RWPE1 (cell line): ENCODE data around the gene GBGT1.

ENCODE experiments used
- CTCF ChIA-PET: fragments of 350-600 bp; sonication (Branson Sonifier 250); formaldehyde crosslinking; extraction: SDS; loops from one replicate; lab custom pipeline; 2021; lab: Yijun Ruan, JAX
- POLR2A ChIA-PET: fragments of 400-600 bp; formaldehyde crosslinking; extraction: SDS; loops from one replicate; lab custom pipeline; 2020; ENCODE audit warnings: antibody characterized with exemption; ENCODE audit not compliant: low non-redundant PET; lab: Yijun Ruan, JAX
- DNase-seq: peaks from one replicate; pipeline ENCODE4 v3.0.0; 2012; ENCODE audit warnings: low spot score
- H3K27ac ChIP-seq: fragments of 450-650 bp; 2 replicates; pipeline ENCODE4 v1.5.1; 2017
- TF ChIP-seq, protein P1 (sequence below): fragments of 450-650 bp; conservative IDR thresholded peaks from 2 replicates; pipeline ENCODE4 v1.5.1; 2017; ENCODE audit warnings: low read depth, mild to moderate bottlenecking

Gene GBGT1

DNA sequence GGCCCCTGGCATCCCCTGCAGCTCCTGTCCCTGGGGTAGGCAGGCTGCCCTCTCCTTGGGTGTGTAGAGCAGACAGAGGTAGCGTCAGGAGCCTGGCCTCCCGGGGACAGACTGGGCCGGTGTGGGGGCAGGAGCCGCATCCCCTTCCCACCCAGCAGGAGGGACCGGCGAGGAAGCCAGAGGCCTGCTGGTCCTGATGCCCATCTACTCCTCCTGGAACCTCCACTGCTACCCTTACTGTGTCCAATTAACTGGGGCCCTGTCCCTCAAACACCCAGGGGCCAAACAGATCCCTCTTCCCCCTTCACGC lies 58.3 kb downstream of the GBGT1 start:
- CTCF ChIA-PET: interaction anchor here (1.0 to 3.0 kb wide), 3 partner anchors 9 to 42 kb away, joined by 3 to 31 read pairs (median 19); no protein-coding TSS in a partner anchor
- TF ChIP-seq, protein P1, sequence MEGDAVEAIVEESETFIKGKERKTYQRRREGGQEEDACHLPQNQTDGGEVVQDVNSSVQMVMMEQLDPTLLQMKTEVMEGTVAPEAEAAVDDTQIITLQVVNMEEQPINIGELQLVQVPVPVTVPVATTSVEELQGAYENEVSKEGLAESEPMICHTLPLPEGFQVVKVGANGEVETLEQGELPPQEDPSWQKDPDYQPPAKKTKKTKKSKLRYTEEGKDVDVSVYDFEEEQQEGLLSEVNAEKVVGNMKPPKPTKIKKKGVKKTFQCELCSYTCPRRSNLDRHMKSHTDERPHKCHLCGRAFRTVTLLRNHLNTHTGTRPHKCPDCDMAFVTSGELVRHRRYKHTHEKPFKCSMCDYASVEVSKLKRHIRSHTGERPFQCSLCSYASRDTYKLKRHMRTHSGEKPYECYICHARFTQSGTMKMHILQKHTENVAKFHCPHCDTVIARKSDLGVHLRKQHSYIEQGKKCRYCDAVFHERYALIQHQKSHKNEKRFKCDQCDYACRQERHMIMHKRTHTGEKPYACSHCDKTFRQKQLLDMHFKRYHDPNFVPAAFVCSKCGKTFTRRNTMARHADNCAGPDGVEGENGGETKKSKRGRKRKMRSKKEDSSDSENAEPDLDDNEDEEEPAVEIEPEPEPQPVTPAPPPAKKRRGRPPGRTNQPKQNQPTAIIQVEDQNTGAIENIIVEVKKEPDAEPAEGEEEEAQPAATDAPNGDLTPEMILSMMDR: no peak
- H3K27ac ChIP-seq: peak overlapping the region; percentile 6
- POLR2A ChIA-PET: no interaction called here
- DNase-seq: no peak

DNA sequence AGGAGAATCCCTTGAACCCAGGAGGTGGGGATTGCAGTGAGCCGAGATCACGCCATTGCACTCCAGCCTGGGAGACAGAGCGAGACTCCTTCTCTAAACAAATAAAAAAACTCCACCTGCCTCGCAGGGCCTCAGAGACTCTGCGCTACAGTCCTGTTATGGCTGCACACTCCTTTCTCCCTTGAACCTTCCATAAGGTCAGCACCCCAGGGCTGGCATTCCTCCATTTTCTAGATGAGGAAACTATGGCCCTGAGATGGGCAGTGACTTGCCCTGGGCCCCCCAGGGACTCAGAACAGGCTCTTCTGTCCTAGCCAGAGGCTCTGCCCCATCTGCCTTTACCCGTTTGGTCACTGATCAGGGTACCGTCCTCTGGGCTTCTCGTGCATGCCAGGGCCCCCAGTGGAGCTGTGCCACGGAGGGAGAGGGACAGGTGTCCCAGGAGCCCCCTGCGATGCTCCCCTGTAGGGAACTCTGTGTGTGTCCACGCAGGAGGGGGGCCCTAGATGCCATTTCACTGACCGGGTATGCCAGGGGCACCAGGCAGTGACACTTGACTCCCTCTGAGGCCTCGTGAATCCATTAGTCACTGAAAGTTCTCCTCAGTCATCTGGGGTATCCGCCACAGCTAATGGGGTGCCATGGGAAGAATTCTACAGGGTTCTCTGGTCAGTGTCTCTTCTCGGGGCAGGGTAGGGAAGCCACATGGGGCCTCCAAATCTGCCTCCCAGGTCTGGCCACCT lies 58.8 kb downstream of the GBGT1 start:
- ChIA-PET CTCF (interaction anchor here (2.1 to 3.0 kb wide), 2 partner anchors 40 to 42 kb away, joined by 19 to 31 read pairs; no protein-coding TSS in a partner anchor), POLR2A (no interaction called here)
- TF ChIP-seq, protein P1: no peak
- no peak for DNase-seq
- H3K27ac ChIP-seq: peak overlapping the region; percentile 6

DNA sequence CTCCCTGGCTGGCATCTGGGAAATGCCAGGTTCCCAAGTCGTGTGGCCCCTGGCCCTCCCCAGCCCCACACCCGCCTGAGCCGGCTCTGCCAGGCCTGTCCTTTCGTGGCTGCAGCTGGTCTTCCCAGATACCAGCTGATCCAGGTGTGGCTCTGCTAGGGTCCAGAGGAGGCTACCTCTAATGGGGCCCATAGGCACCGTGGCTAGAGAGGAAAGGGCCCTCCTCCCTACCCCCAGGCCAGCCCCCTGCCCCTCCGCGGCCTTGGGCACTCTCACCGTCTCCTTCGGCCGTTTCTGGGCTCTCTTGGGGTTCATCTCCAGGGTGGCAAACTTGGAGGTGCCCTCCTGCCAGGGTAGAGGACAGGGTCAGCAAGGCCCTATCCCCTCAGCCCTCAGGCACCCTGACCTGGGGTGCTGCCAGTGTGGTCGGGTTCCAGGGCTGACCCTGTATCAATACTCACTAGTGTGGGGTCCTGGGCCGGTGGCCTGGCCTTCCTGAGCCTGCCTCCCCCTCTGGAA lies 59.7 kb downstream of the GBGT1 start:
- POLR2A ChIA-PET: no interaction called here
- TF ChIP-seq, protein P1: no peak
- DNase-seq: no peak
- CTCF ChIA-PET: interaction anchor here (0.6 to 6.7 kb wide), 7 partner anchors 15 to 57 kb away, joined by 3 to 71 read pairs (median 9); no protein-coding TSS in a partner anchor
- peak overlapping the region; percentile 51 for H3K27ac ChIP-seq

DNA sequence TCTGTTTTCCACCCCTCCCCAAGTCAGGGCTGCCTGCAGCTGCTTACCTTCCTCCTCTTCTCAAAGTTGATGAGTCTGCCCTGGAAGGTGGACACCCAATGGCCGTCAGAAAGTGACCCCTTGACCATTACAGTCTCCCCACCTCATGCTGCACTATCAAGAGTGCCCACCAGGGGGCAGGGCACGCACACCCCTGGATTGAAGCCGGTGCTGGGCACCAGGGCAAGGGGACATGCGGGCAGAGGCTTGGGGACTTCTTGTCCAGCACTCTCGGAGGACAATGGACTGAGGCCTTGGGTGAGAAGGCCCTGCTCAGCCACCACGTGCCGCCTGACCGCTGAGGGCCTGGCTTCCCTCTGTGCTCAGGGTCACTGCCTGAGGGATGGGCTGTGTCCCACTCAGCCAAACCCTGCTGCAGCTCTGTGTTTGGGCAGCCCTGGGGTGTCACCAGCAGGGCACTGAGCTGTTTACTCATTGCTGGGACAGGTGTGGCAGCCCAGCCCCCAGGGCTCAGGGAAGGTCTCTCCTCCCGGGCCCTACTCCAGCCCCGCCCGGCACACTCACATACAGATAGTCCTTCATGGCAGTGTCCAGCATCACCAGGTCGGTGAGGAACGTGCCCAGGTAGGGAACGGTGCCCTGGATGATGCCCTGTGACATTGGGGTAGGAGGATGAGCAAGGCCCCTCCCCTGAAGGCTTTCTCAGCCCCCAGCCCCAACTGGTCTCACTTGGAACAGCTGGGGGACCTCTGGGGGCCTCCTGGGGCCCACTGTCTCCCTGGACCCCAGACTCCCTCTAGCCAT lies 60.3 kb downstream of the GBGT1 start:
- DNase-seq: peak; percentile 67
- peak overlapping the region; percentile 51 for H3K27ac ChIP-seq
- ChIA-PET POLR2A (no interaction called here), CTCF (interaction anchor here (0.5 to 6.7 kb wide), 19 partner anchors 14 to 185 kb away, joined by 3 to 71 read pairs (median 4); no protein-coding TSS in a partner anchor)
- TF ChIP-seq, protein P1: peak; percentile 100
